HEK293 (cell line): ENCODE measurements around the gene NF2.

Source experiments
- GLI4 ChIP-seq: fragments of 450-650 bp; formaldehyde crosslinking; IDR thresholded peaks from 2 replicates; pipeline ENCODE4 v1.5.1; 2016; ENCODE audit warnings: missing biosample characterization, missing genetic modification characterization
- HOXC10 ChIP-seq: sonication (generic); formaldehyde crosslinking; IDR thresholded peaks from 2 replicates; pipeline ENCODE4 v1.8.1; 2023; ENCODE audit warnings: mild to moderate bottlenecking, missing genetic modification reagents
- MEIS1 ChIP-seq: sonication (generic); formaldehyde crosslinking; IDR thresholded peaks from 2 replicates; pipeline ENCODE4 v1.8.1; 2022; ENCODE audit warnings: missing genetic modification reagents, mild to moderate bottlenecking, borderline replicate concordance
- TCF7L2 ChIP-seq: IDR thresholded peaks from 2 replicates; pipeline ENCODE4 v1.6.1; 2011; ENCODE audit warnings: low read depth, mild to moderate bottlenecking, inconsistent platforms, low read length, moderate library complexity, borderline replicate concordance
- YY1 ChIP-seq: fragments of 450-650 bp; formaldehyde crosslinking; IDR thresholded peaks from 2 replicates; pipeline ENCODE4 v1.5.1; 2018; ENCODE audit warnings: missing biosample characterization, missing genetic modification characterization
- ZBTB21 ChIP-seq: fragments of 450-650 bp; formaldehyde crosslinking; IDR thresholded peaks from 2 replicates; pipeline ENCODE4 v1.5.1; 2017; ENCODE audit warnings: missing biosample characterization, missing genetic modification characterization
- ZNF112 ChIP-seq: fragments of 450-650 bp; formaldehyde crosslinking; IDR thresholded peaks from 2 replicates; pipeline ENCODE4 v1.5.0; 2017; ENCODE audit warnings: missing biosample characterization, missing genetic modification characterization
- ZNF19 ChIP-seq: fragments of 450-650 bp; formaldehyde crosslinking; IDR thresholded peaks from 2 replicates; pipeline ENCODE4; 2016; ENCODE audit warnings: missing biosample characterization, missing genetic modification characterization, low read depth
- ZNF202 ChIP-seq: fragments of 450-650 bp; formaldehyde crosslinking; IDR thresholded peaks from 2 replicates; pipeline ENCODE4 v1.5.1; 2016; ENCODE audit warnings: missing biosample characterization, missing genetic modification characterization, borderline replicate concordance
- ZNF239 ChIP-seq: fragments of 450-650 bp; formaldehyde crosslinking; IDR thresholded peaks from 2 replicates; pipeline ENCODE4 v1.5.1; 2016; ENCODE audit warnings: missing biosample characterization, missing genetic modification characterization
- ZNF302 ChIP-seq: fragments of 450-650 bp; formaldehyde crosslinking; IDR thresholded peaks from 2 replicates; pipeline ENCODE4 v1.5.1; 2016; ENCODE audit warnings: missing biosample characterization, missing genetic modification characterization, low read depth
- ZNF311 ChIP-seq: fragments of 450-650 bp; formaldehyde crosslinking; IDR thresholded peaks from 2 replicates; pipeline ENCODE4 v1.5.1; 2017; ENCODE audit warnings: missing biosample characterization, missing genetic modification characterization, borderline replicate concordance
- ZNF324 ChIP-seq: fragments of 450-650 bp; formaldehyde crosslinking; IDR thresholded peaks from 2 replicates; pipeline ENCODE4 v1.5.1; 2016; ENCODE audit warnings: missing biosample characterization, missing genetic modification characterization
- ZNF341 ChIP-seq: fragments of 450-650 bp; formaldehyde crosslinking; IDR thresholded peaks from 2 replicates; pipeline ENCODE4; 2016; ENCODE audit warnings: low read depth, missing biosample characterization, missing genetic modification characterization
- ZNF354C ChIP-seq: fragments of 450-650 bp; formaldehyde crosslinking; IDR thresholded peaks from 2 replicates; pipeline ENCODE4 v1.5.1; 2016; ENCODE audit warnings: missing biosample characterization, missing genetic modification characterization, low read depth, borderline replicate concordance
- ZNF366 ChIP-seq: fragments of 450-650 bp; formaldehyde crosslinking; conservative IDR thresholded peaks from 2 replicates; pipeline ENCODE4 v1.5.1; 2016; ENCODE audit warnings: missing biosample characterization, missing genetic modification characterization
- ZNF473 ChIP-seq: fragments of 450-650 bp; formaldehyde crosslinking; IDR thresholded peaks from 2 replicates; pipeline ENCODE4 v1.5.1; 2017; ENCODE audit warnings: missing biosample characterization, missing genetic modification characterization
- ZNF514 ChIP-seq: fragments of 450-650 bp; formaldehyde crosslinking; IDR thresholded peaks from 2 replicates; pipeline ENCODE4 v1.5.1; 2016; ENCODE audit warnings: missing biosample characterization, missing genetic modification characterization
- ZNF549 ChIP-seq: fragments of 450-650 bp; IDR thresholded peaks from 2 replicates; pipeline ENCODE4 v1.5.1; 2018; ENCODE audit warnings: missing biosample characterization, missing genetic modification characterization, mild to moderate bottlenecking, inconsistent platforms, moderate library complexity
- ZNF571 ChIP-seq: fragments of 450-650 bp; formaldehyde crosslinking; IDR thresholded peaks from 2 replicates; pipeline ENCODE4 v1.5.0; 2017; ENCODE audit warnings: missing biosample characterization, missing genetic modification characterization
- ZNF596 ChIP-seq: fragments of 450-650 bp; IDR thresholded peaks from 2 replicates; pipeline ENCODE4 v1.5.0; 2018; ENCODE audit warnings: missing biosample characterization, mild to moderate bottlenecking, missing genetic modification characterization, moderate library complexity
- ZNF610 ChIP-seq: fragments of 450-650 bp; formaldehyde crosslinking; IDR thresholded peaks from 2 replicates; pipeline ENCODE4 v1.5.1; 2016; ENCODE audit warnings: missing biosample characterization, missing genetic modification characterization, borderline replicate concordance
- ZNF660 ChIP-seq: fragments of 450-650 bp; IDR thresholded peaks from 2 replicates; pipeline ENCODE4 v1.5.1; 2018; ENCODE audit warnings: missing biosample characterization, mild to moderate bottlenecking, missing genetic modification characterization
- TF ChIP-seq, protein P1 (sequence below): fragments of 450-650 bp; formaldehyde crosslinking; optimal IDR thresholded peaks from 2 replicates; pipeline ENCODE3; 2016; ENCODE audit warnings: missing biosample characterization, mild to moderate bottlenecking, missing genetic modification characterization
- TF ChIP-seq, protein P2 (sequence below): fragments of 450-650 bp; formaldehyde crosslinking; IDR thresholded peaks from 2 replicates; pipeline ENCODE4 v1.5.1; 2016; ENCODE audit warnings: missing biosample characterization, missing genetic modification characterization
- TF ChIP-seq, protein P3 (sequence below): fragments of 450-650 bp; formaldehyde crosslinking; IDR thresholded peaks from 2 replicates; pipeline ENCODE4 v1.5.1; 2017; ENCODE audit warnings: missing biosample characterization, missing genetic modification characterization
- TF ChIP-seq, protein P4 (sequence below): fragments of 450-650 bp; formaldehyde crosslinking; IDR thresholded peaks from 2 replicates; pipeline ENCODE4 v1.5.1; 2016; ENCODE audit warnings: missing biosample characterization, missing genetic modification characterization, low read depth
- TF ChIP-seq, protein P5 (sequence below): fragments of 450-650 bp; formaldehyde crosslinking; IDR thresholded peaks from 2 replicates; pipeline ENCODE4 v1.5.1; 2016; ENCODE audit warnings: missing biosample characterization, missing genetic modification characterization

Gene NF2

DNA sequence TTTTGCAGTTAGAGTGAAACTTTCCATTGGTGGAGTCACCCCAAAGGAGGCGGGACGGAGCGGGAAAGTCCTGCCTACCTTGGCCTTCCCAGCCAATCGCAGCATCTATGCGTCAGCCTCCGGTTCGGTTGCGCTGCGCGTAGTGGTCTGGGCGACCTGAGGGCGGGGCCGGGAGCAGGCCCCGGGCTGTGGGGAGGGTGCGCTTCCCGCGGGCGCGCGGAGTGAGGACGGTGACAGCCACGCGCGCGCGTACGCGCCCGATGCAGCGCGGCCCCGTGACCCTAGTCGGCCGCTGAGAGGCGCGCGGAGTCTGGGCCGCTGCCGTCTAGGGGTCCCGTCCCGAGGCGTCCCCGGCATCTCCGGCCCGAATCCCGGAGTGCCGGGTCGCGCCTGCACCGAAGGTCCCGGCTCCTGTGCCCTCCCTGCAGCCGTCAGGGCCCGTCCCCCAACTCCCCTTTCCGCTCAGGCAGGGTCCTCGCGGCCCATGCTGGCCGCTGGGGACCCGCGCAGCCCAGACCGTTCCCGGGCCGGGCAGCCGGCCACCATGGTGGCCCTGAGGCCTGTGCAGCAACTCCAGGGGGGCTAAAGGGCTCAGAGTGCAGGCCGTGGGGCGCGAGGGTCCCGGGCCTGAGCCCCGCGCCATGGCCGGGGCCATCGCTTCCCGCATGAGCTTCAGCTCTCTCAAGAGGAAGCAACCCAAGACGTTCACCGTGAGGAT, at the start of gene NF2 (continued):
- TF ChIP-seq, protein P1, sequence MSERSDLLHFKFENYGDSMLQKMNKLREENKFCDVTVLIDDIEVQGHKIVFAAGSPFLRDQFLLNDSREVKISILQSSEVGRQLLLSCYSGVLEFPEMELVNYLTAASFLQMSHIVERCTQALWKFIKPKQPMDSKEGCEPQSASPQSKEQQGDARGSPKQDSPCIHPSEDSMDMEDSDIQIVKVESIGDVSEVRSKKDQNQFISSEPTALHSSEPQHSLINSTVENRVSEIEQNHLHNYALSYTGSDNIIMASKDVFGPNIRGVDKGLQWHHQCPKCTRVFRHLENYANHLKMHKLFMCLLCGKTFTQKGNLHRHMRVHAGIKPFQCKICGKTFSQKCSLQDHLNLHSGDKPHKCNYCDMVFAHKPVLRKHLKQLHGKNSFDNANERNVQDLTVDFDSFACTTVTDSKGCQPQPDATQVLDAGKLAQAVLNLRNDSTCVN: peak; percentile 100
- TF ChIP-seq ZNF514 (tag by site-specific recombination) (no peak), ZNF112 (tag by site-specific recombination) (no peak), ZNF302 (no peak), ZNF571 (tag by site-specific recombination) (no peak), ZNF324 (tag by site-specific recombination) (peak; percentile 31; the same call in 1 of the 2 replicates), ZNF202 (no peak), TCF7L2 (no peak), ZNF549 (tag by site-specific recombination) (no peak), ZNF354C (no peak), ZNF366 (no peak), YY1 (tag by site-specific recombination) (peak; percentile 80), MEIS1 (CRISPR knock-in tag) (no peak), GLI4 (tag by site-specific recombination) (no peak), HOXC10 (CRISPR knock-in tag) (no peak), ZNF596 (tag by site-specific recombination) (peak; percentile 60), ZNF610 (0 out of 2 replicates have a peak, but pooled peaks have one; percentile 20), ZNF19 (tag by site-specific recombination) (no peak), ZNF473 (no peak), ZNF341 (tag by site-specific recombination) (peak; percentile 71), ZNF239 (tag by site-specific recombination) (0 out of 2 replicates have a peak, but pooled peaks have one; percentile 35), ZNF311 (tag by site-specific recombination) (no peak), ZNF660 (peak; percentile 49; the same call in 1 of the 2 replicates), ZBTB21 (tag by site-specific recombination) (no peak)
- TF ChIP-seq, protein P2, sequence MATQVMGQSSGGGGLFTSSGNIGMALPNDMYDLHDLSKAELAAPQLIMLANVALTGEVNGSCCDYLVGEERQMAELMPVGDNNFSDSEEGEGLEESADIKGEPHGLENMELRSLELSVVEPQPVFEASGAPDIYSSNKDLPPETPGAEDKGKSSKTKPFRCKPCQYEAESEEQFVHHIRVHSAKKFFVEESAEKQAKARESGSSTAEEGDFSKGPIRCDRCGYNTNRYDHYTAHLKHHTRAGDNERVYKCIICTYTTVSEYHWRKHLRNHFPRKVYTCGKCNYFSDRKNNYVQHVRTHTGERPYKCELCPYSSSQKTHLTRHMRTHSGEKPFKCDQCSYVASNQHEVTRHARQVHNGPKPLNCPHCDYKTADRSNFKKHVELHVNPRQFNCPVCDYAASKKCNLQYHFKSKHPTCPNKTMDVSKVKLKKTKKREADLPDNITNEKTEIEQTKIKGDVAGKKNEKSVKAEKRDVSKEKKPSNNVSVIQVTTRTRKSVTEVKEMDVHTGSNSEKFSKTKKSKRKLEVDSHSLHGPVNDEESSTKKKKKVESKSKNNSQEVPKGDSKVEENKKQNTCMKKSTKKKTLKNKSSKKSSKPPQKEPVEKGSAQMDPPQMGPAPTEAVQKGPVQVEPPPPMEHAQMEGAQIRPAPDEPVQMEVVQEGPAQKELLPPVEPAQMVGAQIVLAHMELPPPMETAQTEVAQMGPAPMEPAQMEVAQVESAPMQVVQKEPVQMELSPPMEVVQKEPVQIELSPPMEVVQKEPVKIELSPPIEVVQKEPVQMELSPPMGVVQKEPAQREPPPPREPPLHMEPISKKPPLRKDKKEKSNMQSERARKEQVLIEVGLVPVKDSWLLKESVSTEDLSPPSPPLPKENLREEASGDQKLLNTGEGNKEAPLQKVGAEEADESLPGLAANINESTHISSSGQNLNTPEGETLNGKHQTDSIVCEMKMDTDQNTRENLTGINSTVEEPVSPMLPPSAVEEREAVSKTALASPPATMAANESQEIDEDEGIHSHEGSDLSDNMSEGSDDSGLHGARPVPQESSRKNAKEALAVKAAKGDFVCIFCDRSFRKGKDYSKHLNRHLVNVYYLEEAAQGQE (tag by site-specific recombination): no peak
- TF ChIP-seq, protein P3, sequence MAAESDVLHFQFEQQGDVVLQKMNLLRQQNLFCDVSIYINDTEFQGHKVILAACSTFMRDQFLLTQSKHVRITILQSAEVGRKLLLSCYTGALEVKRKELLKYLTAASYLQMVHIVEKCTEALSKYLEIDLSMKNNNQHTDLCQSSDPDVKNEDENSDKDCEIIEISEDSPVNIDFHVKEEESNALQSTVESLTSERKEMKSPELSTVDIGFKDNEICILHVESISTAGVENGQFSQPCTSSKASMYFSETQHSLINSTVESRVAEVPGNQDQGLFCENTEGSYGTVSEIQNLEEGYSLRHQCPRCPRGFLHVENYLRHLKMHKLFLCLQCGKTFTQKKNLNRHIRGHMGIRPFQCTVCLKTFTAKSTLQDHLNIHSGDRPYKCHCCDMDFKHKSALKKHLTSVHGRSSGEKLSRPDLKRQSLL (tag by site-specific recombination): 0 out of 2 replicates have a peak, but pooled peaks have one; percentile 19
- TF ChIP-seq, protein P4, sequence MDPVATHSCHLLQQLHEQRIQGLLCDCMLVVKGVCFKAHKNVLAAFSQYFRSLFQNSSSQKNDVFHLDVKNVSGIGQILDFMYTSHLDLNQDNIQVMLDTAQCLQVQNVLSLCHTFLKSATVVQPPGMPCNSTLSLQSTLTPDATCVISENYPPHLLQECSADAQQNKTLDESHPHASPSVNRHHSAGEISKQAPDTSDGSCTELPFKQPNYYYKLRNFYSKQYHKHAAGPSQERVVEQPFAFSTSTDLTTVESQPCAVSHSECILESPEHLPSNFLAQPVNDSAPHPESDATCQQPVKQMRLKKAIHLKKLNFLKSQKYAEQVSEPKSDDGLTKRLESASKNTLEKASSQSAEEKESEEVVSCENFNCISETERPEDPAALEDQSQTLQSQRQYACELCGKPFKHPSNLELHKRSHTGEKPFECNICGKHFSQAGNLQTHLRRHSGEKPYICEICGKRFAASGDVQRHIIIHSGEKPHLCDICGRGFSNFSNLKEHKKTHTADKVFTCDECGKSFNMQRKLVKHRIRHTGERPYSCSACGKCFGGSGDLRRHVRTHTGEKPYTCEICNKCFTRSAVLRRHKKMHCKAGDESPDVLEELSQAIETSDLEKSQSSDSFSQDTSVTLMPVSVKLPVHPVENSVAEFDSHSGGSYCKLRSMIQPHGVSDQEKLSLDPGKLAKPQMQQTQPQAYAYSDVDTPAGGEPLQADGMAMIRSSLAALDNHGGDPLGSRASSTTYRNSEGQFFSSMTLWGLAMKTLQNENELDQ (tag by site-specific recombination): no peak
- TF ChIP-seq, protein P5, sequence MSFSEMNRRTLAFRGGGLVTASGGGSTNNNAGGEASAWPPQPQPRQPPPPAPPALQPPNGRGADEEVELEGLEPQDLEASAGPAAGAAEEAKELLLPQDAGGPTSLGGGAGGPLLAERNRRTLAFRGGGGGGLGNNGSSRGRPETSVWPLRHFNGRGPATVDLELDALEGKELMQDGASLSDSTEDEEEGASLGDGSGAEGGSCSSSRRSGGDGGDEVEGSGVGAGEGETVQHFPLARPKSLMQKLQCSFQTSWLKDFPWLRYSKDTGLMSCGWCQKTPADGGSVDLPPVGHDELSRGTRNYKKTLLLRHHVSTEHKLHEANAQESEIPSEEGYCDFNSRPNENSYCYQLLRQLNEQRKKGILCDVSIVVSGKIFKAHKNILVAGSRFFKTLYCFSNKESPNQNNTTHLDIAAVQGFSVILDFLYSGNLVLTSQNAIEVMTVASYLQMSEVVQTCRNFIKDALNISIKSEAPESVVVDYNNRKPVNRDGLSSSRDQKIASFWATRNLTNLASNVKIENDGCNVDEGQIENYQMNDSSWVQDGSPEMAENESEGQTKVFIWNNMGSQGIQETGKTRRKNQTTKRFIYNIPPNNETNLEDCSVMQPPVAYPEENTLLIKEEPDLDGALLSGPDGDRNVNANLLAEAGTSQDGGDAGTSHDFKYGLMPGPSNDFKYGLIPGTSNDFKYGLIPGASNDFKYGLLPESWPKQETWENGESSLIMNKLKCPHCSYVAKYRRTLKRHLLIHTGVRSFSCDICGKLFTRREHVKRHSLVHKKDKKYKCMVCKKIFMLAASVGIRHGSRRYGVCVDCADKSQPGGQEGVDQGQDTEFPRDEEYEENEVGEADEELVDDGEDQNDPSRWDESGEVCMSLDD (tag by site-specific recombination): peak; percentile 80; the same call in 1 of the 2 replicates
